T1000 (cell line): ENCODE measurements around the gene POLDIP2.

Experiments used
- DNase-seq: peaks from one replicate; lab custom pipeline; 2025; ENCODE audit warnings: mixed read lengths; lab: John Stamatoyannopoulos, UW

POLDIP2 gene

GRCh38 chr17:28317099-28317965 lies 40.0 kb downstream of the POLDIP2 start:
- no peak for DNase-seq

GRCh38 chr17:28315846-28316705 lies 41.3 kb downstream of the POLDIP2 start:
- DNase-seq = no peak

GRCh38 chr17:28313841-28314240 lies 43.5 kb downstream of the POLDIP2 start:
- no peak for DNase-seq

- DNase-seq = no peak
These were observed 50.3 kb downstream of the POLDIP2 start for GRCh38 chr17:28306954-28307401.

GRCh38 chr17:28298449-28298848 lies 58.9 kb downstream of the POLDIP2 start:
- no peak for DNase-seq
